ENCODE data around the gene VOPP1.

DNA sequence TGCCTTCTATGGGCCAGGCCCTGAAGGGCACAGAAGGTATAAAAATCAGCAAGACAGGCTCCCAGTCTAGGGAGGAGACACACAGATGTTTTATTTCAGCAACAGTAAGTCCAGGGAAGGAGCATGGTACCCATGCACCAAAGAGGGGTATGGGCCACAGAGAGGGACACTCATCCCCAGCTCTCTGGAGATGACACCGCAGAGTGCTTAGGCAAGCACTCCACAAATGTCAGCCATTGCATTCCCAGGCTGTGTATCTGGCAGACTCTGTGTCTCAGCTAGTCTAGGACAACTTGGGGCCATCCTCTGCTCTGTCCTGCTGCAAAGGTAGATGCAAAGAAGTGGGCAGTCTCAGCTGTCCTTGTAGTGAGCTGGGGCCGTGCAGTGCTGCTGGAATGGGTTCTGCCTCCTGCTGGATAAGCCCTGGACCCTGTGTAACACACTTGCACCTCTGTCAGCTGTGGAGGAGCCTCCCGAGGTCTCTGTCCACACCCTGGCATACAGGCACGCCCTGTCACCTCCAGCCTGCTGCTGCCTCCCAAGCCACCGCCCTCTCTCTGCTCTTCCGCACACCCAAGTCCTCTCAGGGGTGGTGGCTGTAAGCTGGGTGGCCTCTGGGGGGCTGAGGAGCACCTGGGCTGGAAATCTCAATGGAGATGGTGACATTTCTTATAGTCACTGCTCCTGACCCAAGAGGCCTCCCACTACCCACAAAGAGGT lies 57.6 kb downstream of the VOPP1 start:
- TF ChIP-seq POLR2A (IDR thresholded peaks at IDR 0.05; ENCODE audit: low read length) (no peak), GATA1 (IDR thresholded peaks at IDR 0.05; ENCODE audit: low read depth, low read length) (no peak)

All from erythroblast (primary cell).